ENCODE data around the gene RAMACL.
"Not testable (repeated sequence)": the region's sequence is repeated elsewhere in the genome, so short reads cannot be mapped to it uniquely, and the experiment has no call there.

The RAMACL gene

GRCh38 chr6:166586424-166587156 is at the start of gene RAMACL:
TSS of gene RAMACL (minus strand) at chr6:166586678. CDS start at chr6:166586477, 201 bp downstream.
- no peak for TF ChIP-seq CTCF (IDR thresholded peaks at IDR 0.05; ENCODE audit: extremely low read depth, missing control alignments)
- DNase-seq (ENCODE audit: low spot score), result peak; percentile 88

DNA sequence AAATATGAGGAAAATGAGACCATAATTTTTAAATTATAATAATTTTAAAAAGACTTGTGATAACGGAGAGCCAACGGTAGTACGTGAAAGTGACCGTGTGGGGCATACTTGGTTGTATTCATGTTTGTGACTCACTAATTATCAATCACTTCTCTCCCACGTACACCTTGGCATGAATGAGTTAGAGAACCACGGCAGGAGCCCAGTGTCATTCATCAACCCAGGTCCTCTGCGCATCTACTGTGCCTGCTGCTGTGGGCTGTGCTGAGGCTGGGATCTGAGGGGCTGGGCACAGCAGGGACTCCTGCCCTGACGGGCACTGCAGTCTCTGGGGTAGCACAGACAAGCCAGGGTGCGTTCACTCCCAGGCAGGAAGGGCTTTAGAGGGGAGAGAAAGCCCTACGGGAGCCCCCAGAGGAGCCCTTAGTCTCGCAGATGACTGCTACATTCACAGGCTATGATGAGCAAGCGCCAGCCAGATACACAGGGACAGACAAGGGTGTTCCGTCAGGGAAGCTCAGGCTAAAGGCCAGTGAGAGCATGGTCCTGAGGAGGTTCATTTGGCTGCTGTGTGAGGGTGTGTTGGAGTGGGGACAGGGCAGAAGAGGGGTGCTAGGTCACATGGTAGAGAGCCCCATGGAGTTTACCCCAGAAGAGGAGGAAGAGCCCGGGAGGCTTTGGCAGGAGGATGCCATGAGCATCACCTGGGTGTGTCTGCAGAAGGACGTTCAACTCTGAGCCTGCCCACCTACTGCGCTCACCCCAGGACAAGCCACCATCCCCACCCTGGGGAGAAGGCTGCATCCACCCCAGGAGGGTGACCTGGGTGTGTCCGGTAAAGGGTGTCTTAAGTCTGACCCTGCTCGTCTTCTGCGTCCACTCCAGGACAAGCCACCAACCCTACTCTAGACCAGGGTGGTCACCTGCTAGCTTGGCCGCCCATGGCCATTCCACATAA is 48.8 kb upstream of the RAMACL start:
- TF ChIP-seq CTCF (IDR thresholded peaks at IDR 0.05; ENCODE audit: extremely low read depth, missing control alignments), result no peak
- DNase-seq (ENCODE audit: low spot score), result no peak

- not testable (repeated sequence) for DNase-seq (ENCODE audit: low spot score)
Observed at GRCh38 chr6:166634581-166634980, 48.1 kb upstream of the RAMACL start.

- TF ChIP-seq CTCF (IDR thresholded peaks at IDR 0.05; ENCODE audit: extremely low read depth, missing control alignments), result no peak
- DNase-seq (ENCODE audit: low spot score), result no peak
Observed at GRCh38 chr6:166633732-166634535, 47.5 kb upstream of the RAMACL start.

DNA sequence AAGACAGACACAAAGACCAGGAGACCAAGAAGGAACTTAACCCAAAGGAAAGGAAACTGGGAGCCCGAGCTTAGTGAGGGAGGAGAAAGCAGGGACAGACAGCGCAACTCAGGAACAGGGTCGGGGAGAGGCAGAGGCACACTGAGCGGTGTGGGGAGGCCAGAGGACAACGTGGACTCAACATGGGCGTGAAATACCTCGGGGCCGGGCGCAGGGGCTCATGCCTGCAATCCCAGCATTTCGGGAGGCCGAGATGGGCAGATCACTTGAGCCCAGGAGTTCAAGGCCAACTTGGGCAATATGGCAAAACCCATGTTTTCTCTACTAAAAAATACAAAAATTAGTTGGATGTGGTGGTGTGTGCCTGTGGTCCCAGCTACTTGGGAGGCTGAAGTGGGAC is 46.3 kb upstream of the RAMACL start:
- DNase-seq (ENCODE audit: low spot score), result no peak
- no peak for TF ChIP-seq CTCF (IDR thresholded peaks at IDR 0.05; ENCODE audit: extremely low read depth, missing control alignments)

GRCh38 chr6:166630462-166630861 is 44.0 kb upstream of the RAMACL start:
- no peak for TF ChIP-seq CTCF (IDR thresholded peaks at IDR 0.05; ENCODE audit: extremely low read depth, missing control alignments)

DNA sequence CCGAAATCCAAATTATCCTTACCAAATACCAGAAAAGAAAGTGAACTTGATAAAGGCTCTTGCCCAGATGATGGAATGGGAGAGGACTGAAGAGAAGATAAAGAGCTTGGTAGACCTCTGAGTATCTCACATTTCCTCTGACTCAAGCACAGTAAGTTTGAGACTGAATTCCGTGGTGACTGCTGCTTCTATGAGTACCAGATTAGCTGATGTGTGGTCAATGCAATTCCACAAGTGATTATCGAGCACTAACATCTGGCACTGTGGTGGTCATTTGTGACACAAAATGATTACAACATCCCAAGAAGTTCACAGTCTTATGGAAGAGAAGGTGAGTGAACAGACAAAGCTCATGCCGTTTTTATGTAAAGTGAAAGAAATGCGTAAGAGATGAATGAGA is 43.1 kb upstream of the RAMACL start:
- no peak for DNase-seq (ENCODE audit: low spot score)
- TF ChIP-seq CTCF (IDR thresholded peaks at IDR 0.05; ENCODE audit: extremely low read depth, missing control alignments), result no peak

More at GRCh38 chr6:166630462-166630861, 44.0 kb upstream of the RAMACL start:
- no peak for DNase-seq (ENCODE audit: low spot score)
